ENCODE data around the gene MRPL9. TPM values are rescaled to one million over a fixed set of nuclear protein-coding genes. Genes with fewer than 3 reads are reported as not detected.
"Not testable (repeated sequence)": the region's sequence is repeated elsewhere in the genome, so short reads cannot be mapped to it uniquely, and the experiment has no call there.

MRPL9 gene
- total and polyA plus RNA-seq, 4 experiments from 2014 or later = 75.5 to 160 (median 108) TPM

GRCh38 chr1:151737479-151737878 lies 25.8 kb downstream of the MRPL9 start:
- Mint-ChIP-seq H3K36me3 (peaks cover 3 to 9% of the 10 kb centered on the region in 2 donors), H3K27me3 (peaks cover 1% of the 10 kb centered on the region in 2 donors), H3K9me3 (peaks cover 0 to 21% (median 13%) of the 10 kb centered on the region in 8 donors), H3K27ac (no peak overlapping the region), H3K4me1 (no peaks in the 10 kb centered on the region), H3K4me3 (no peak overlapping the region)
- Histone ChIP-seq H3K27me3 (ENCODE audit: insufficient read depth, low read length) (no peaks in the 10 kb centered on the region), H3K9me3 (ENCODE audit: control insufficient read depth in 1 of 2, low read length in 2 of 2) (no peaks in the 10 kb centered on the region), H3K27ac (ENCODE audit: low read depth, low read length) (no peak overlapping the region), H3K4me3 (ENCODE audit: low read length in 2 of 2) (no peak overlapping the region), H3K36me3 (ENCODE audit: insufficient read depth, low read length) (no peaks in the 10 kb centered on the region), H3K4me1 (ENCODE audit: insufficient read depth, low read length) (no peaks in the 10 kb centered on the region)
- ChIA-PET CTCF (ENCODE audit: partially characterized antibody) (interaction anchor here (1.5 kb wide), 1 partner anchor 143 kb away, joined by 5 read pairs; no protein-coding TSS in a partner anchor), POLR2A (ENCODE audit: partially characterized antibody) (interaction anchor here (1.4 kb wide), 1 partner anchor 25 kb away, joined by 3 read pairs; the partner anchor contains the start of gene MRPL9)
- no peak for DNase-seq
- intact Hi-C loops (cut with micrococcal nuclease) = loop anchor here (5.0 kb wide), 1 partner anchor 100 kb away; the partner anchor contains the start of gene C2CD4D

GRCh38 chr1:151737026-151737425 lies 26.3 kb downstream of the MRPL9 start:
- H3K27me3 Mint-ChIP-seq = peaks cover 3% of the 10 kb centered on the region in 2 donors
- no peaks in the 10 kb centered on the region for H3K27me3 ChIP-seq (ENCODE audit: insufficient read depth, low read length)

GRCh38 chr1:151733995-151734394 lies 29.3 kb downstream of the MRPL9 start:
- H3K4me1 Mint-ChIP-seq; H3K27ac ChIP-seq (ENCODE audit: low read depth, low read length); H3K36me3 Mint-ChIP-seq; H3K4me3 ChIP-seq (ENCODE audit: low read length in 2 of 2); H3K4me3 Mint-ChIP-seq; H3K4me1 ChIP-seq (ENCODE audit: insufficient read depth, low read length); intact Hi-C loops (cut with micrococcal nuclease); H3K27me3 ChIP-seq (ENCODE audit: insufficient read depth, low read length); H3K36me3 ChIP-seq (ENCODE audit: insufficient read depth, low read length); H3K9me3 ChIP-seq (ENCODE audit: control insufficient read depth in 1 of 2, low read length in 2 of 2); H3K27ac Mint-ChIP-seq; DNase-seq: not testable (repeated sequence)
- CTCF ChIA-PET (ENCODE audit: partially characterized antibody) = interaction anchor here (0.8 to 2.5 kb wide), 15 partner anchors 17 to 469 kb away, joined by 3 to 21 read pairs (median 4); partner anchors contain the start of genes CELF3 and MRPL9
- Mint-ChIP-seq H3K9me3 (peaks cover 0 to 18% (median 13%) of the 10 kb centered on the region in 8 donors), H3K27me3 (peaks cover 14 to 15% of the 10 kb centered on the region in 2 donors)
- POLR2A ChIA-PET (ENCODE audit: partially characterized antibody) = interaction anchor here (1.2 kb wide), 1 partner anchor 104 kb away, joined by 4 read pairs; no protein-coding TSS in a partner anchor

More at GRCh38 chr1:151737026-151737425, 26.3 kb downstream of the MRPL9 start:
- Histone ChIP-seq H3K9me3 (ENCODE audit: control insufficient read depth in 1 of 2, low read length in 2 of 2) (no peaks in the 10 kb centered on the region), H3K4me1 (ENCODE audit: insufficient read depth, low read length) (no peaks in the 10 kb centered on the region), H3K4me3 (ENCODE audit: low read length in 2 of 2) (no peak overlapping the region), H3K27ac (ENCODE audit: low read depth, low read length) (no peak overlapping the region), H3K36me3 (ENCODE audit: insufficient read depth, low read length) (no peaks in the 10 kb centered on the region)
- Mint-ChIP-seq H3K9me3 (peaks cover 0 to 21% (median 13%) of the 10 kb centered on the region in 8 donors), H3K27ac (no peak overlapping the region), H3K4me1 (no peaks in the 10 kb centered on the region), H3K36me3 (peaks cover 3 to 9% of the 10 kb centered on the region in 2 donors), H3K4me3 (no peak overlapping the region)
- intact Hi-C loops (cut with micrococcal nuclease) = loop anchor here (5.0 kb wide), 1 partner anchor 100 kb away; the partner anchor contains the start of gene C2CD4D
- POLR2A ChIA-PET (ENCODE audit: partially characterized antibody) = interaction anchor here (1.4 kb wide), 1 partner anchor 26 kb away, joined by 3 read pairs; the partner anchor contains the start of gene MRPL9
- no peak for DNase-seq
- CTCF ChIA-PET (ENCODE audit: partially characterized antibody) = no interaction called here

- H3K9me3 Mint-ChIP-seq = peaks cover 0 to 15% (median 10%) of the 10 kb centered on the region in 8 donors
- Histone ChIP-seq H3K4me3 (ENCODE audit: low read length in 2 of 2) (no peak overlapping the region), H3K27ac (ENCODE audit: low read depth, low read length) (no peak overlapping the region), H3K4me1 (ENCODE audit: insufficient read depth, low read length) (no peaks in the 10 kb centered on the region), H3K9me3 (ENCODE audit: control insufficient read depth in 1 of 2, low read length in 2 of 2) (no peaks in the 10 kb centered on the region), H3K27me3 (ENCODE audit: insufficient read depth, low read length) (no peaks in the 10 kb centered on the region), H3K36me3 (ENCODE audit: insufficient read depth, low read length) (no peaks in the 10 kb centered on the region)
- peaks cover 2 to 5% of the 10 kb centered on the region in 2 donors for H3K36me3 Mint-ChIP-seq
- CTCF ChIA-PET (ENCODE audit: partially characterized antibody) = interaction anchor here (1.0 to 2.5 kb wide), 5 partner anchors 139 to 468 kb away, joined by 3 to 21 read pairs (median 4); no protein-coding TSS in a partner anchor
- H3K27ac Mint-ChIP-seq = no peak overlapping the region
- H3K27me3 Mint-ChIP-seq = peaks cover 16 to 23% of the 10 kb centered on the region in 2 donors
- POLR2A ChIA-PET (ENCODE audit: partially characterized antibody) = no interaction called here
- no peak overlapping the region for H3K4me3 Mint-ChIP-seq
- intact Hi-C loops (cut with micrococcal nuclease) = no loop called here
- no peak for DNase-seq
- H3K4me1 Mint-ChIP-seq = no peaks in the 10 kb centered on the region
Measured at GRCh38 chr1:151733126-151733525, 30.2 kb downstream of the MRPL9 start.

- H3K36me3 ChIP-seq (ENCODE audit: insufficient read depth, low read length) = no peaks in the 10 kb centered on the region
- no peak overlapping the region for H3K4me3 ChIP-seq (ENCODE audit: low read length in 2 of 2)
- peaks cover 6% of the 10 kb centered on the region for H3K27me3 ChIP-seq (ENCODE audit: insufficient read depth, low read length)
- Mint-ChIP-seq H3K27ac (no peak overlapping the region), H3K9me3 (peaks cover 0 to under 1% (median 0%) of the 10 kb centered on the region in 8 donors), H3K27me3 (peaks cover 37 to 43% of the 10 kb centered on the region in 2 donors), H3K4me3 (no peak overlapping the region), H3K36me3 (no peaks in the 10 kb centered on the region), H3K4me1 (no peaks in the 10 kb centered on the region)
- ChIA-PET POLR2A (ENCODE audit: partially characterized antibody) (no interaction called here), CTCF (ENCODE audit: partially characterized antibody) (interaction anchor here (1.1 kb wide), 1 partner anchor 107 kb away, joined by 3 read pairs; no protein-coding TSS in a partner anchor)
- H3K9me3 ChIP-seq (ENCODE audit: control insufficient read depth in 1 of 2, low read length in 2 of 2) = no peaks in the 10 kb centered on the region
- intact Hi-C loops (cut with micrococcal nuclease) = no loop called here
- DNase-seq = no peak
- H3K4me1 ChIP-seq (ENCODE audit: insufficient read depth, low read length) = no peaks in the 10 kb centered on the region
- no peak overlapping the region for H3K27ac ChIP-seq (ENCODE audit: low read depth, low read length)
Measured at GRCh38 chr1:151729966-151730291, 33.4 kb downstream of the MRPL9 start.

- Histone ChIP-seq H3K36me3 (ENCODE audit: insufficient read depth, low read length) (no peaks in the 10 kb centered on the region), H3K27me3 (ENCODE audit: insufficient read depth, low read length) (peaks cover 6% of the 10 kb centered on the region), H3K27ac (ENCODE audit: low read depth, low read length) (no peak overlapping the region), H3K9me3 (ENCODE audit: control insufficient read depth in 1 of 2, low read length in 2 of 2) (no peaks in the 10 kb centered on the region), H3K4me3 (ENCODE audit: low read length in 2 of 2) (no peak overlapping the region), H3K4me1 (ENCODE audit: insufficient read depth, low read length) (no peaks in the 10 kb centered on the region)
- DNase-seq = no peak
- Mint-ChIP-seq H3K27me3 (peaks cover 38 to 43% of the 10 kb centered on the region in 2 donors), H3K9me3 (no peaks in the 10 kb centered on the region), H3K4me1 (no peaks in the 10 kb centered on the region), H3K4me3 (no peak overlapping the region), H3K27ac (no peak overlapping the region), H3K36me3 (no peaks in the 10 kb centered on the region)
- POLR2A ChIA-PET (ENCODE audit: partially characterized antibody) = no interaction called here
- CTCF ChIA-PET (ENCODE audit: partially characterized antibody) = interaction anchor here (1.1 to 1.3 kb wide), 2 partner anchors 107 to 135 kb away, joined by 3 read pairs; no protein-coding TSS in a partner anchor
- intact Hi-C loops (cut with micrococcal nuclease) = no loop called here
Measured at GRCh38 chr1:151729157-151729965, 33.9 kb downstream of the MRPL9 start.
